AG09309 (cell line): Measurements from ENCODE around the gene DCBLD1.
A peak's percentile ranks its signal among the peaks of the same experiment; 100 is the strongest.

Experiments
- DNase-seq: peaks from one replicate; pipeline ENCODE4 v3.0.0-alpha.2; 2010; ENCODE audit warnings: low read depth
- H3K4me3 ChIP-seq: 2 replicates; pipeline ENCODE4 v1.5.1; 2011; ENCODE audit warnings: mild to moderate bottlenecking, low read depth, low read length, moderate library complexity; ENCODE audit not compliant: control insufficient read depth
- TF ChIP-seq, protein P1 (sequence below): IDR thresholded peaks from 2 replicates; pipeline ENCODE4 v1.5.1; 2011; ENCODE audit warnings: mild to moderate bottlenecking, low read depth, low read length, inconsistent platforms; ENCODE audit not compliant: insufficient read depth, control insufficient read depth; ENCODE audit errors: missing control alignments

DCBLD1 gene

GRCh38 chr6:117552618-117553017 lies 70.1 kb downstream of the DCBLD1 start:
- no peak overlapping the region for H3K4me3 ChIP-seq
- TF ChIP-seq, protein P1, sequence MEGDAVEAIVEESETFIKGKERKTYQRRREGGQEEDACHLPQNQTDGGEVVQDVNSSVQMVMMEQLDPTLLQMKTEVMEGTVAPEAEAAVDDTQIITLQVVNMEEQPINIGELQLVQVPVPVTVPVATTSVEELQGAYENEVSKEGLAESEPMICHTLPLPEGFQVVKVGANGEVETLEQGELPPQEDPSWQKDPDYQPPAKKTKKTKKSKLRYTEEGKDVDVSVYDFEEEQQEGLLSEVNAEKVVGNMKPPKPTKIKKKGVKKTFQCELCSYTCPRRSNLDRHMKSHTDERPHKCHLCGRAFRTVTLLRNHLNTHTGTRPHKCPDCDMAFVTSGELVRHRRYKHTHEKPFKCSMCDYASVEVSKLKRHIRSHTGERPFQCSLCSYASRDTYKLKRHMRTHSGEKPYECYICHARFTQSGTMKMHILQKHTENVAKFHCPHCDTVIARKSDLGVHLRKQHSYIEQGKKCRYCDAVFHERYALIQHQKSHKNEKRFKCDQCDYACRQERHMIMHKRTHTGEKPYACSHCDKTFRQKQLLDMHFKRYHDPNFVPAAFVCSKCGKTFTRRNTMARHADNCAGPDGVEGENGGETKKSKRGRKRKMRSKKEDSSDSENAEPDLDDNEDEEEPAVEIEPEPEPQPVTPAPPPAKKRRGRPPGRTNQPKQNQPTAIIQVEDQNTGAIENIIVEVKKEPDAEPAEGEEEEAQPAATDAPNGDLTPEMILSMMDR = no peak
- no peak for DNase-seq

- TF ChIP-seq, protein P1 = no peak
- no peak overlapping the region for H3K4me3 ChIP-seq
- no peak for DNase-seq
These were observed 70.7 kb downstream of the DCBLD1 start for GRCh38 chr6:117553142-117553541.

DNA sequence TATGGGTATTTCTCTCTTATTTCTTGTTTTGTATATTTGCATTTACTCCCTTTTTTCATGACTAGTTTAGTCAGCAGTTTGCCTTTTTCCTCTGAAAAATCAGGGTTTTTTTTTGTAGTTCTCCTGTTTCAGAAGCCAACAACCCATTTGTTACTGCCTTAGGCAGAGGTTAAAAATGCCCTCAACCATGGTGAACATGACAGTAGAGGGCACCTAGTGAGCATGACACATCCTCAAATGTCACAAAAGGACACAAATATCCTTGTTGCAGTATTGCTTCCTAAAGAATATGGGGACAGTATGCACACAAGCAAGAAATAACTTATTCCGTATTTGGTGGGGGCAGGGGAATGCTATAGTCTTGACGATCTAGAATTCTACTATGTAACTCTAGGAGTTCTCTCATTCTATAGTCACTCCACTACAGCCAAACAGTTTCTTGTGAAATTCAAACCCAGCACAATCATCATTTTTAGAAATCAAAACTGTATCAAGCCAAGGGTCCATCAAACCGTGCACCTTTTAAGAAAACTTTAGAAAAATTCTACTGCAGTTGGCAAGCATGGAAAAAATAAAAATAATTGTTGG lies 72.9 kb downstream of the DCBLD1 start:
- TF ChIP-seq, protein P1 = no peak
- no peak for DNase-seq
- no peak overlapping the region for H3K4me3 ChIP-seq

DNA sequence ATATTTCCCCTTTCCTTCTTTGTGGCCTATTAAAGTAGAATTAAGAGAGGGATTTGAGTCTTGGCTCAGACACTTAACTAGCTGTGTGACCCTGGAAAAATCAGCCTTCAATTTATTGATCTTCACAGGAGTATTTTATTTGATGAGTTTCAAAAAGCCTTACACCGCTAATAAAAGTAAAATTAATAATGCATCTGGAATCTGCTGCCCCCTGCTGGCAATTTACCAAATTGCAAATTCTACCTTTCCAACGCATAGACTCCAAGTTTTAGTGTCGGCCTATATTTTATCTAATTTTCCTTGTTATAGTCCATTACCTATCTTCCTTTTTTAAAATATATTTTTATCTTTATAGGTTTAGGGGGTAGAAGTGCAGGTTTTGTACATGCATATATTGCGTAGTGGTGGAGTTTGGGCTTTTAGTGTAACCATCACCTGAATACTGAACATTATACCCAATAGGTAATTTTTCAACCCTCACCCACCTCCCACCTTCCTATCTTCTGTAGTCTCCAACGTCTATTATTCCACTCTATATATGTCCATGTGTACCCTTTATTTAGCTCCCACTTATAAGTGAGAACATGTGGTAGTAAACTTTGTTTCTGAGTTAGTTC lies 73.5 kb downstream of the DCBLD1 start:
- no peak for DNase-seq
- no peak overlapping the region for H3K4me3 ChIP-seq

GRCh38 chr6:117557951-117558350 lies 75.5 kb downstream of the DCBLD1 start:
- no peak for DNase-seq
- TF ChIP-seq, protein P1 = no peak
- no peak overlapping the region for H3K4me3 ChIP-seq

More for the DNA sequence above, 73.5 kb downstream of the DCBLD1 start:
- TF ChIP-seq, protein P1 = peak; percentile 67

DNA sequence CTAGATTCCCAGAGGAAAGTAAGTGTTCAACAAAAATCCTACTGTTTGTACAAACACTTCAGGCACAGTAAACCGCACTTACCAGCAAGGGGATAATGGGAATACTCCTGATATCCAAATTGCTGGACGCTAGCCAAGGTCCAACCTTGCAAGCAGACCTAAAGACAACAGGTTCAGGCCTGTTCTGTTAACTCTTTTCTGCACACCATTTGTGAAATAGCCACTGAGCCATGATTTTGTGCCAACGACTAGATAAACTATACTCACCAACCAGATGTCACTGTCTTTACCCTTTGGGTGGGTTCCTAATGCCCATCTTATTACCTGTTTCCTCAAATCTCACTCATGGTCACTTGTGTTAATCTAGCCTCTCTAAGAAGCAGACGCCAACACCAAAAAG lies 76.3 kb downstream of the DCBLD1 start:
- no peak for DNase-seq
- no peak overlapping the region for H3K4me3 ChIP-seq
- TF ChIP-seq, protein P1 = no peak
